Measurements from ENCODE around the gene CACNA1E. TPM values are rescaled to one million over a fixed set of nuclear protein-coding genes. Genes with fewer than 3 reads are reported as not detected.

Gene CACNA1E
- total RNA-seq, 1 experiment from 2014 or later: 0.45 TPM

DNA sequence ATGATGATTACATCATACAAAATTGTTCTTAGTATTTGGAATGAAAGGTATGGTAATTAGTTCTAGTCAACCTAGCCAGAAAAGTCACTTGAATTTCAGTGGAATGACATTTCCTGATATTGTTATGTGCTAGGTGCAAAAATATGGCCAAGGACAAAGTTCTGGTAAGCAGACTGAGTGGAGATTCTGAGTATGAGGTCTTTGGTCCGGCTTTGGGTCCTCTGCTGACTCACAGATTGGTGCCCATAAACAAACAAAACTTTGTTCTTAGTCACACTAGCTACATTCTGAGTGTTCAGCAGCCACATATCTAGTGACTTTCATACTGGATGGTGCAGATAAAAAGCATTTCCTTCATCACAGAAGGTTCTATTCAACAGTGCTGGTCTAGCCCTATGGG, 372.1 kb downstream of the CACNA1E start:
- H3K4me3 Mint-ChIP-seq (ENCODE audit: unreplicated experiment): no peak overlapping the region
- no peaks in the 10 kb centered on the region for H3K9me3 Mint-ChIP-seq (ENCODE audit: unreplicated experiment)
- no TSS peak for BruUV-seq (replicated peaks)
- POLR2A ChIA-PET: no interaction called here
- intact Hi-C loops (cut with micrococcal nuclease; ENCODE audit: unreplicated experiment): no loop called here
- no peak overlapping the region for H3K27ac Mint-ChIP-seq (ENCODE audit: unreplicated experiment)
- TF ChIP-seq, protein P1, sequence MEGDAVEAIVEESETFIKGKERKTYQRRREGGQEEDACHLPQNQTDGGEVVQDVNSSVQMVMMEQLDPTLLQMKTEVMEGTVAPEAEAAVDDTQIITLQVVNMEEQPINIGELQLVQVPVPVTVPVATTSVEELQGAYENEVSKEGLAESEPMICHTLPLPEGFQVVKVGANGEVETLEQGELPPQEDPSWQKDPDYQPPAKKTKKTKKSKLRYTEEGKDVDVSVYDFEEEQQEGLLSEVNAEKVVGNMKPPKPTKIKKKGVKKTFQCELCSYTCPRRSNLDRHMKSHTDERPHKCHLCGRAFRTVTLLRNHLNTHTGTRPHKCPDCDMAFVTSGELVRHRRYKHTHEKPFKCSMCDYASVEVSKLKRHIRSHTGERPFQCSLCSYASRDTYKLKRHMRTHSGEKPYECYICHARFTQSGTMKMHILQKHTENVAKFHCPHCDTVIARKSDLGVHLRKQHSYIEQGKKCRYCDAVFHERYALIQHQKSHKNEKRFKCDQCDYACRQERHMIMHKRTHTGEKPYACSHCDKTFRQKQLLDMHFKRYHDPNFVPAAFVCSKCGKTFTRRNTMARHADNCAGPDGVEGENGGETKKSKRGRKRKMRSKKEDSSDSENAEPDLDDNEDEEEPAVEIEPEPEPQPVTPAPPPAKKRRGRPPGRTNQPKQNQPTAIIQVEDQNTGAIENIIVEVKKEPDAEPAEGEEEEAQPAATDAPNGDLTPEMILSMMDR (IDR thresholded peaks at IDR 0.05; ENCODE audit: insufficient read depth in 1 of 2, low read depth in 1 of 2, low read length in 1 of 2, severe bottlenecking in 1 of 2, unreplicated experiment in 1 of 2): no peak
- Histone ChIP-seq H3K9me3 (no peaks in the 10 kb centered on the region; the same call in 1 of the 2 replicates), H3K36me3 (ENCODE audit: control insufficient read depth, insufficient read depth, low read length) (no peaks in the 10 kb centered on the region), H3K4me3 (ENCODE audit: low read depth, low read length) (no peak overlapping the region), H3K27me3 (replicated peaks; ENCODE audit: control insufficient read depth, insufficient read depth, low read length) (no peaks in the 10 kb centered on the region), H3K4me1 (no peaks in the 10 kb centered on the region)
- H3K27me3 Mint-ChIP-seq (ENCODE audit: insufficient read depth, unreplicated experiment): peaks cover 15% of the 10 kb centered on the region
- no peak for DNase-seq
- no peaks in the 10 kb centered on the region for H3K4me1 Mint-ChIP-seq (ENCODE audit: low read depth, unreplicated experiment)
- H3K36me3 Mint-ChIP-seq (ENCODE audit: insufficient read depth, unreplicated experiment): no peaks in the 10 kb centered on the region
- CTCF ChIA-PET: no interaction called here
